SK-N-SH (cell line): Measurements from ENCODE around the gene PDXP. TPM values are rescaled to one million over a fixed set of nuclear protein-coding genes. Genes with fewer than 3 reads are reported as not detected.
A peak's percentile ranks its signal among the peaks of the same experiment; 100 is the strongest.

Experiments
- CTCF ChIA-PET: fragments of 300-600, 350-600 bp; formaldehyde crosslinking; extraction: SDS; loops from one replicate; lab custom pipeline; 2021; lab: Yijun Ruan, JAX
- POLR2A ChIA-PET: fragments of 350-600 bp; sonication (Branson Sonifier 250); formaldehyde crosslinking; extraction: SDS; loops from one replicate; lab custom pipeline; 2020; ENCODE audit warnings: antibody characterized with exemption, inconsistent platforms; lab: Yijun Ruan, JAX
- DNase-seq: peaks from one replicate; pipeline ENCODE4 v3.0.0; 2012
- H2AFZ ChIP-seq: fragments of 200-600 bp; sonication (generic); 2 replicates; pipeline ENCODE4 v1.8.1; 2016; ENCODE audit warnings: antibody characterized with exemption, mild to moderate bottlenecking, low read depth
- H3F3A ChIP-seq: fragments of 200-600 bp; sonication (generic); replicated peaks from 2 replicates; pipeline ENCODE3; 2016; ENCODE audit warnings: antibody characterized with exemption, mild to moderate bottlenecking; ENCODE audit not compliant: insufficient read depth
- H3K27ac ChIP-seq, 2 experiments: fragments of 200-500 bp in 1 of 2; fragments of 200-600 bp in 1 of 2; sonication (Bioruptor generic) in 1 of 2; sonication (generic), shearing (Covaris generic) in 1 of 2; 2 replicates each; pipeline versions ENCODE4 v1.5.1 to v1.6.1; 2014 to 2016; ENCODE audit warnings: low read depth in 2 of 2, inconsistent platforms in 1 of 2, low read length in 1 of 2, mild to moderate bottlenecking in 1 of 2, mixed read lengths in 1 of 2
- H3K27me3 ChIP-seq: fragments of 200-600 bp; sonication (generic), shearing (Covaris generic); 2 replicates; pipeline ENCODE4 v1.6.1; 2016; ENCODE audit warnings: mixed run types; ENCODE audit not compliant: insufficient read depth
- H3K36me3 ChIP-seq, 2 experiments: fragments of 200-500 bp in 1 of 2; fragments of 200-600 bp in 1 of 2; sonication (Bioruptor generic) in 1 of 2; sonication (generic) in 1 of 2; replicated peaks in 1 of 2; 2 replicates each; pipeline versions ENCODE3 to v1.5.1; 2014 to 2016; ENCODE audit warnings: low read length in 1 of 2, mild to moderate bottlenecking in 1 of 2; ENCODE audit not compliant: insufficient read depth in 2 of 2, control insufficient read depth in 1 of 2
- H3K4me1 ChIP-seq, 2 experiments: fragments of 200-500 bp in 1 of 2; fragments of 200-600 bp in 1 of 2; sonication (Bioruptor generic) in 1 of 2; sonication (generic), shearing (Covaris generic) in 1 of 2; 2 replicates each; pipeline versions ENCODE4 v1.5.1 to v1.6.1; 2014 to 2016; ENCODE audit warnings: low read depth in 1 of 2, low read length in 1 of 2, mixed run types in 1 of 2; ENCODE audit not compliant: insufficient read depth in 2 of 2, control insufficient read depth in 1 of 2
- H3K4me2 ChIP-seq: fragments of 200-600 bp; sonication (generic), shearing (Covaris generic); 2 replicates; pipeline ENCODE4 v1.6.1; 2017; ENCODE audit warnings: mixed run types
- H3K4me3 ChIP-seq, 2 experiments: fragments of 200-500 bp in 1 of 2; fragments of 200-600 bp in 1 of 2; sonication (Bioruptor generic) in 1 of 2; sonication (generic), shearing (Covaris generic) in 1 of 2; 2 replicates each; pipeline versions ENCODE4 v1.5.1 to v1.8.1; 2014 to 2016; ENCODE audit warnings: low read depth in 2 of 2, inconsistent platforms in 1 of 2, low read length in 1 of 2, mild to moderate bottlenecking in 1 of 2, mixed read lengths in 1 of 2, moderate library complexity in 1 of 2
- H3K79me2 ChIP-seq: fragments of 200-600 bp; sonication (generic); 2 replicates; pipeline ENCODE4 v1.8.1; 2017; ENCODE audit warnings: mild to moderate bottlenecking; ENCODE audit not compliant: insufficient read depth
- H3K9ac ChIP-seq: fragments of 200-600 bp; sonication (generic); 2 replicates; pipeline ENCODE4 v1.6.1; 2017; ENCODE audit warnings: mixed run types
- H3K9me2 ChIP-seq: fragments of 200-600 bp; sonication (generic); 2 replicates; pipeline ENCODE4 v1.6.1; 2017; ENCODE audit warnings: mixed run types
- H3K9me3 ChIP-seq: fragments of 200-600 bp; sonication (generic); 2 replicates; pipeline ENCODE4 v1.6.1; 2017; ENCODE audit warnings: mixed run types, mild to moderate bottlenecking, moderate library complexity
- H4K20me1 ChIP-seq: fragments of 200-600 bp; sonication (generic); 2 replicates; pipeline ENCODE4 v1.6.1; 2017; ENCODE audit warnings: mild to moderate bottlenecking, mixed run types; ENCODE audit not compliant: insufficient read depth
- CHD2 ChIP-seq: fragments of 150-350 bp; IDR thresholded peaks from 2 replicates; pipeline ENCODE4 v1.6.1; 2018; ENCODE audit warnings: low read length; ENCODE audit not compliant: partially characterized antibody
- FOXM1 ChIP-seq: IDR thresholded peaks from 2 replicates; pipeline ENCODE4 v1.4.0; 2012; ENCODE audit warnings: low read depth, mild to moderate bottlenecking
- MXI1 ChIP-seq: IDR thresholded peaks from 2 replicates; pipeline ENCODE4 v1.6.1; 2012; ENCODE audit warnings: mild to moderate bottlenecking, low read depth, low read length, improper control_type of control experiment
- PBX3 ChIP-seq: IDR thresholded peaks from 2 replicates; pipeline ENCODE4; 2012
- RCOR1 ChIP-seq: fragments of 150-350 bp; IDR thresholded peaks from 2 replicates; pipeline ENCODE4 v1.6.1; 2017; ENCODE audit warnings: antibody characterized with exemption, low read length
- USF2 ChIP-seq: fragments of 150-350 bp; IDR thresholded peaks from 2 replicates; pipeline ENCODE4 v1.6.1; 2017; ENCODE audit warnings: antibody characterized with exemption, low read length, low read depth, borderline replicate concordance
- YY1 ChIP-seq: IDR thresholded peaks from 2 replicates; pipeline ENCODE4 v1.4.0; 2012; ENCODE audit warnings: low read depth, mild to moderate bottlenecking
- WGBS: methylation state at CpG from one replicate; pipeline ENCODE4 v1.1.6; 2017; ENCODE audit warnings: low lambda C conversion rate; 5-methylcytosine and 5-hydroxymethylcytosine counted together
- polyA plus RNA-seq, 3 experiments: library from polyadenylated mRNA; depleted of rRNA; stranded (reverse); fragments of >200 nt; gene quantifications; 2 replicates each; pipeline ENCODE4 v1.2.3, GENCODE V29; 2012
- small RNA-seq, 7 experiments: library from RNA; depleted of rRNA; stranded (forward); fragments of <200 nt; gene quantifications; one replicate each; pipeline ENCODE3, GENCODE V24; 2012

The PDXP gene
- polyA plus RNA-seq, 1 of the 3 experiments (the other 2 are of a cell fraction): 22.5 TPM

- no peak overlapping the region for H3K9ac ChIP-seq
- H3K4me2 ChIP-seq: no peak overlapping the region
- no peaks in the 10 kb centered on the region for H3K9me2 ChIP-seq
- DNase-seq: peak; percentile 54
- peaks cover 5% of the 10 kb centered on the region for H3F3A ChIP-seq
- no peak overlapping the region for H3K27ac ChIP-seq
- H3K4me3 ChIP-seq: no peak overlapping the region
- H3K4me1 ChIP-seq: no peaks in the 10 kb centered on the region
- no peak overlapping the region for H2AFZ ChIP-seq
- H4K20me1 ChIP-seq: no peaks in the 10 kb centered on the region
- ChIA-PET CTCF (no interaction called here), POLR2A (no interaction called here)
- TF ChIP-seq MXI1 (no peak), PBX3 (no peak), RCOR1 (no peak), FOXM1 (no peak), YY1 (no peak), USF2 (no peak), CHD2 (no peak)
- H3K27me3 ChIP-seq: no peaks in the 10 kb centered on the region
- WGBS: 77% methylated on average over 6 of the region's 7 CpGs
- no peaks in the 10 kb centered on the region for H3K9me3 ChIP-seq
- no peaks in the 10 kb centered on the region for H3K79me2 ChIP-seq
- peaks cover 0 to 3% of the 10 kb centered on the region in 2 experiments for H3K36me3 ChIP-seq
Measured at GRCh38 chr22:37715760-37716159, 57.2 kb downstream of the PDXP start.

Small RNA genes within 50 kb of the gene (small RNA-seq; reads per million reads assigned to genes)
- 0 reads per million in 7 experiments for gene RN7SL385P

Other genes with a start within 250 kb of the PDXP start
- gene ELFN2, start 231.2 kb upstream of the PDXP start, polyA plus RNA-seq (2012; rRNA removed): 2.4 and 2.8 TPM in 2 replicates
- gene MFNG, start 172.3 kb upstream of the PDXP start, polyA plus RNA-seq (2012; rRNA removed): 0.18 and 0.34 TPM in 2 replicates
- 13.9 and 14.5 TPM in 2 replicates for gene CARD10, start 139.3 kb upstream of the PDXP start, polyA plus RNA-seq (2012; rRNA removed)
- 11.5 and 24.9 TPM in 2 replicates for gene CDC42EP1, start 98.2 kb upstream of the PDXP start, polyA plus RNA-seq (2012; rRNA removed)
- not detected in 2 replicates for gene LGALS2, start 78.6 kb upstream of the PDXP start, polyA plus RNA-seq (2012; rRNA removed)
- gene GGA1, start 49.9 kb upstream of the PDXP start, polyA plus RNA-seq (2012; rRNA removed): 81.1 and 99.4 TPM in 2 replicates
- 8.6 and 8.9 TPM in 2 replicates for gene SH3BP1, start 19.1 kb upstream of the PDXP start, polyA plus RNA-seq (2012; rRNA removed)
- 9,680 and 12,045 TPM in 2 replicates for gene LGALS1, start 16.9 kb downstream of the PDXP start, polyA plus RNA-seq (2012; rRNA removed)
- gene NOL12, start 27.6 kb downstream of the PDXP start, polyA plus RNA-seq (2012; rRNA removed): 48.2 and 52.2 TPM in 2 replicates
- 43.6 and 47.3 TPM in 2 replicates for gene TRIOBP, start 38.3 kb downstream of the PDXP start, polyA plus RNA-seq (2012; rRNA removed)
- gene GCAT, start 149.2 kb downstream of the PDXP start, polyA plus RNA-seq (2012; rRNA removed): 20.3 and 24.2 TPM in 2 replicates
- gene GALR3, start 164.7 kb downstream of the PDXP start, polyA plus RNA-seq (2012; rRNA removed): not detected in 2 replicates
- gene ANKRD54, start 185.6 kb downstream of the PDXP start, polyA plus RNA-seq (2012; rRNA removed): 27.5 and 27.6 TPM in 2 replicates
- 478 and 642 TPM in 2 replicates for gene EIF3L, start 190.7 kb downstream of the PDXP start, polyA plus RNA-seq (2012; rRNA removed)
- 12.9 and 15.2 TPM in 2 replicates for gene MICALL1, start 247.6 kb downstream of the PDXP start, polyA plus RNA-seq (2012; rRNA removed)